ENCODE data around the gene TCF25.
"Not testable (repeated sequence)": the region's sequence is repeated elsewhere in the genome, so short reads cannot be mapped to it uniquely, and the experiment has no call there.

The TCF25 gene

GRCh38 chr16:89905511-89906139 is 32.2 kb downstream of the TCF25 start:
- no peak for DNase-seq (ENCODE audit: low read depth)

- no peak for DNase-seq (ENCODE audit: low read depth)
These were observed 33.0 kb downstream of the TCF25 start for GRCh38 chr16:89906140-89907025.

GRCh38 chr16:89907055-89907814 is 33.8 kb downstream of the TCF25 start:
- DNase-seq (ENCODE audit: low read depth) = no peak

- DNase-seq (ENCODE audit: low read depth) = no peak
These were observed 34.8 kb downstream of the TCF25 start for GRCh38 chr16:89908236-89908635.

DNA sequence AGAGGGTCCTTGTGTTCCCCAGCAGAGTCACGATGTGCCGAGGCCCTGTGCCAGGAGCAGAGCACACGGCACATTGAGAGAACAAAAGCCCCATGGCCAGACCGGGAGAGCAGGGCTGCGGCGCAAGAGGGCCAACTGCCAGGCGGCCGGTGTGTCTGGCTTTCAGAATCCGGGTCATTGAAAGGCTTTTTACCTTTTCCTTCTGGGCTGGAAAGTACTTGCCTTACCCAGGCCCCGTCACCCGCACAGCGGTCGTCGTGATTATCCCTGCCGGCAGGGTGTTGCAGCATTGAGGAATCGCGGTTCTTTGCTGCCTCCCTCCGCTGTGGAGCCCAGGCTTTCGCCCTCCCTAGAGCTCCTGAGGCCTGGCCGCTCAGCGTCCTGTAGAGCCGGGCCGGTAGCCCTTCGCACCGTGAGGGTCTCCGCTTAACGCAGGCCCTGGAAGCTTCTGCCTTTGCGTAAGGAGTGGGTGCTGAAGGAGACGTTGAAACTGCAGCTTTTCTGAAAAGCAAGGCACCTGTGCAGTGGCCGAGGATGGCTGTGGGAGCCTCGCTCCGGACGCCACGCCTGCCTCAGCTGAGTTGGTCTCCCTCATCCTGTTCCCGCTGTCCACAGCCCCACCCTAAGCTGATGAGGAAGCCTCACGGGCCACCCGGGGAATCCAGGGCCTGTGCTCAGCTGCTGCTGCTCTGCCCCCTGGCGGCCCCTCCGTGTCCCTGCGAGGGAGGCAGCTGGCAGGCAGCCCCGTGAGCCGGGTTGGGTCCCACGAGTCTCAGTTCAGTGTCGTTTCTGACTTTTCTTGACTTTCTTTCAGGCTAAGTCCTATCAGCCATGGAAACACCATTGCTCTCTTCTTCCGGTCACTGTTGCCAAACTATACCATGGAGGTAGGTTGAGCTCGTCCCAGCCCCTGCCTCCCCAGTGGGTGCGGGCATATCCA is 36.7 kb downstream of the TCF25 start:
- no peak for DNase-seq (ENCODE audit: low read depth)

GRCh38 chr16:89910717-89911354 is 37.4 kb downstream of the TCF25 start:
- no peak for DNase-seq (ENCODE audit: low read depth)

DNA sequence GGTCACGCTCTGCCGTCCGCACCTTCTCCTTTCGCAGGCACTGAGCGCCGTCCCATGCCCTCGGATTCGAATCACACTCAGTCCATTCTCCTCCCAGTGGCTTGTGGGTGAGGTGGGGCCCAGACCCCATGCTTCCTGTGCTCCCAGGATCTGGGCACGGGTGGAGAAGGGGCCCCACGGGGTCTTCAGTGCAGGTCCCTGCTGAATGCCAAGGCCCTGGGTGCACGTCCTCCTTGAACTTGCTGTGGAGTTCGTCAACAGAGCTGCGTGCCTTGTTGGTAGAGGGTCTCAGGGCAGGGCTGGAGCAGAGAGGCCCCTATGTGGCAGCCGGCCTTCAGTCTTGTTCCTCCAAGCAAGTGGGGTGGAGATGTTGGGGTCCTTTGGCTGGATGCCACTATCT is 38.0 kb downstream of the TCF25 start:
- no peak for DNase-seq (ENCODE audit: low read depth)

GRCh38 chr16:89912143-89912542 is 38.8 kb downstream of the TCF25 start:
- DNase-seq (ENCODE audit: low read depth) = no peak

- no peak for DNase-seq (ENCODE audit: low read depth)
These were observed 39.2 kb downstream of the TCF25 start for GRCh38 chr16:89912627-89913026.

GRCh38 chr16:89913408-89914387 is 40.3 kb downstream of the TCF25 start:
- DNase-seq (ENCODE audit: low read depth) = no peak

DNA sequence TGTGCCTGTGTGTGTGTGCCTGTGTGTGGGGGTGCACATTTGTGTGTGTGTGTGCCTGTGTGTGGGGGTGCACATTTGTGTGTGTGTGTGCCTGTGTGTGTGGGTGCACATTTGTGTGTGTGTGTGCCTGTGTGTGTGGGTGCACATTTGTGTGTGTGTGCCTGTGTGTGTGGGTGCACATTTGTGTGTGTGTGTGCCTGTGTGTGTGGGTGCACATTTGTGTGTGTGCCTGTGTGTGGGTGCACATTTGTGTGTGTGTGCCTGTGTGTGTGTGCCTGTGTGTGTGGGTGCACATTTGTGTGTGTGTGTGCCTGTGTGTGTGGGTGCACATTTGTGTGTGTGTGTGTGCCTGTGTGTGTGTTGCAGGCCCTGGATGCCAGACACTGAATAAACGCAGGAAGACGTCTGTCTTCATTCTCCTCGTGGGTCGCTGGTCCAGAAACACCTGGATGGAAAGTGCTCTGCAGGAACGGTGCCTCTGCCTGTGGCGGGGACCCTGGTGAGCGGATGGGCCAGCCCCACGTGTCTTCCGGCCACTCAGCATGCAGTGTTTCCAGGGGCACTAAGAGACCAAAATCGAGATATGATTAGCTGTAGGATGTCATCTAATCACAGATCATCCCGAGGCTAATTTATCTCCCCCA is 41.4 kb downstream of the TCF25 start:
- not testable (repeated sequence) for DNase-seq (ENCODE audit: low read depth)

- no peak for DNase-seq (ENCODE audit: low read depth)
These were observed 42.2 kb downstream of the TCF25 start for GRCh38 chr16:89915303-89916232.

- peak; percentile 76 for DNase-seq (ENCODE audit: low read depth)
These were observed 44.5 kb downstream of the TCF25 start for GRCh38 chr16:89917773-89918452.

GRCh38 chr16:89918453-89919347 is 45.3 kb downstream of the TCF25 start, which contains the start of gene MC1R:
TSS of gene MC1R (plus strand) at chr16:89918862. CDS start at chr16:89919259, 397 bp downstream.
- DNase-seq (ENCODE audit: low read depth) = no peak

- no peak for DNase-seq (ENCODE audit: low read depth)
These were observed 46.4 kb downstream of the TCF25 start for GRCh38 chr16:89919535-89920406.
